HG02981 (cell line): ENCODE results near the gene PHYKPL.

Experiments
- ATAC-seq: cut with Tn5 transposase; IDR thresholded peaks from one replicate; pipeline ENCODE4 v1.9.1; 2021; ENCODE audit warnings: mild to moderate bottlenecking, moderate library complexity; ENCODE audit not compliant: unreplicated experiment

PHYKPL gene

GRCh38 chr5:178232124-178232919 lies at the start of gene PHYKPL:
PHYKPL (minus strand) TSS chr5:178232802; CDS start chr5:178232550, 252 bp downstream.
- peak; percentile 55 for ATAC-seq

GRCh38 chr5:178282391-178282790 lies 49.8 kb upstream of the PHYKPL start:
- ATAC-seq = no peak

- ATAC-seq = no peak
Observed at GRCh38 chr5:178281331-178281730, 48.7 kb upstream of the PHYKPL start.

GRCh38 chr5:178280631-178281030 lies 48.0 kb upstream of the PHYKPL start:
- ATAC-seq = no peak

- ATAC-seq = peak; percentile 61
Observed at GRCh38 chr5:178279723-178280438, 47.3 kb upstream of the PHYKPL start.

- ATAC-seq = no peak
Observed at GRCh38 chr5:178279026-178279722, 46.6 kb upstream of the PHYKPL start.

- no peak for ATAC-seq
Observed at GRCh38 chr5:178278358-178279023, 45.9 kb upstream of the PHYKPL start.

GRCh38 chr5:178277866-178278265 lies 45.3 kb upstream of the PHYKPL start:
- no peak for ATAC-seq

GRCh38 chr5:178277346-178277745 lies 44.7 kb upstream of the PHYKPL start:
- no peak for ATAC-seq

GRCh38 chr5:178274781-178275537 lies 42.4 kb upstream of the PHYKPL start:
- ATAC-seq = no peak

- no peak for ATAC-seq
Observed at GRCh38 chr5:178273665-178274541, 41.3 kb upstream of the PHYKPL start.

GRCh38 chr5:178273041-178273440 lies 40.4 kb upstream of the PHYKPL start:
- ATAC-seq = no peak

GRCh38 chr5:178272591-178272990 lies 40.0 kb upstream of the PHYKPL start:
- ATAC-seq = no peak

GRCh38 chr5:178271726-178272479 lies 39.3 kb upstream of the PHYKPL start:
- no peak for ATAC-seq

GRCh38 chr5:178271231-178271630 lies 38.6 kb upstream of the PHYKPL start:
- no peak for ATAC-seq

GRCh38 chr5:178269499-178269898 lies 36.9 kb upstream of the PHYKPL start:
- ATAC-seq = no peak

- no peak for ATAC-seq
Observed at GRCh38 chr5:178267876-178268275, 35.3 kb upstream of the PHYKPL start.

- no peak for ATAC-seq
Observed at GRCh38 chr5:178267245-178267644, 34.6 kb upstream of the PHYKPL start.

GRCh38 chr5:178266581-178266980 lies 34.0 kb upstream of the PHYKPL start:
- ATAC-seq = no peak
